Measurements from ENCODE around the gene ID3. TPM values are rescaled to one million over a fixed set of nuclear protein-coding genes. Genes with fewer than 3 reads are reported as not detected.

The ID3 gene
- total RNA-seq, 1 experiment from 2014 or later, result 400 TPM

GRCh38 chr1:23565776-23566175, 6.5 kb upstream of the ID3 start:
- Histone ChIP-seq H3K27me3 (replicated peaks) (no peaks in the 10 kb centered on the region), H3K27ac (no peak overlapping the region), H3K36me3 (no peaks in the 10 kb centered on the region), H3K9me3 (replicated peaks) (no peaks in the 10 kb centered on the region), H3K4me3 (no peak overlapping the region), H3K4me1 (replicated peaks) (peaks cover 56% of the 10 kb centered on the region)
- DNase-seq (ENCODE audit: low read depth in 1 of 2, low spot score in 2 of 2), result no peak

GRCh38 chr1:23564529-23565122, 5.3 kb upstream of the ID3 start:
- H3K4me1 ChIP-seq (replicated peaks), result peaks cover 68% of the 10 kb centered on the region
- no peaks in the 10 kb centered on the region for H3K27me3 ChIP-seq (replicated peaks)
- no peaks in the 10 kb centered on the region for H3K36me3 ChIP-seq
- no peak overlapping the region; the same call in 1 of the 2 replicates for H3K27ac ChIP-seq
- H3K4me3 ChIP-seq, result no peak overlapping the region
- DNase-seq (ENCODE audit: low read depth in 1 of 2, low spot score in 2 of 2), result no peak
- H3K9me3 ChIP-seq (replicated peaks), result no peaks in the 10 kb centered on the region

- H3K4me3 ChIP-seq, result no peak overlapping the region
- H3K27ac ChIP-seq, result peak overlapping the region; percentile 97; the same call in 1 of the 2 replicates
- H3K9me3 ChIP-seq (replicated peaks), result no peaks in the 10 kb centered on the region
- peaks cover 61% of the 10 kb centered on the region for H3K4me1 ChIP-seq (replicated peaks)
- H3K27me3 ChIP-seq (replicated peaks), result no peaks in the 10 kb centered on the region
- DNase-seq (ENCODE audit: low read depth in 1 of 2, low spot score in 2 of 2), result no peak
- H3K36me3 ChIP-seq, result peaks cover 4% of the 10 kb centered on the region
Observed at GRCh38 chr1:23563755-23564374, 4.6 kb upstream of the ID3 start.

- no peak for DNase-seq (ENCODE audit: low read depth in 1 of 2, low spot score in 2 of 2)
- H3K27ac ChIP-seq, result peak overlapping the region; percentile 97
- no peak overlapping the region for H3K4me3 ChIP-seq
- H3K4me1 ChIP-seq (replicated peaks), result peaks cover 54% of the 10 kb centered on the region
- no peaks in the 10 kb centered on the region for H3K9me3 ChIP-seq (replicated peaks)
- H3K36me3 ChIP-seq, result peaks cover 13% of the 10 kb centered on the region
- no peaks in the 10 kb centered on the region for H3K27me3 ChIP-seq (replicated peaks)
Observed at GRCh38 chr1:23563003-23563402, 3.7 kb upstream of the ID3 start.

- Histone ChIP-seq H3K36me3 (peaks cover 20% of the 10 kb centered on the region), H3K9me3 (replicated peaks) (no peaks in the 10 kb centered on the region), H3K27me3 (replicated peaks) (no peaks in the 10 kb centered on the region), H3K4me3 (no peak overlapping the region), H3K27ac (peak overlapping the region; percentile 97), H3K4me1 (replicated peaks) (peaks cover 52% of the 10 kb centered on the region)
- DNase-seq (ENCODE audit: low read depth in 1 of 2, low spot score in 2 of 2), result peak; percentile 99 to 100
Observed at GRCh38 chr1:23562137-23562876, 3.0 kb upstream of the ID3 start.

- Histone ChIP-seq H3K4me1 (replicated peaks) (peaks cover 57% of the 10 kb centered on the region), H3K27ac (peak overlapping the region; percentile 97), H3K36me3 (peaks cover 25% of the 10 kb centered on the region), H3K27me3 (replicated peaks) (no peaks in the 10 kb centered on the region), H3K9me3 (replicated peaks) (no peaks in the 10 kb centered on the region), H3K4me3 (no peak overlapping the region)
- no peak for DNase-seq (ENCODE audit: low read depth in 1 of 2, low spot score in 2 of 2)
Observed at GRCh38 chr1:23561813-23562100, 2.5 kb upstream of the ID3 start.

- H3K4me3 ChIP-seq, result no peak overlapping the region
- peak overlapping the region; percentile 97 for H3K27ac ChIP-seq
- DNase-seq (ENCODE audit: low read depth in 1 of 2, low spot score in 2 of 2), result peak in 1 of 2 experiments; percentile 31
- peaks cover 30% of the 10 kb centered on the region for H3K36me3 ChIP-seq
- H3K27me3 ChIP-seq (replicated peaks), result no peaks in the 10 kb centered on the region
- peaks cover 62% of the 10 kb centered on the region for H3K4me1 ChIP-seq (replicated peaks)
- H3K9me3 ChIP-seq (replicated peaks), result no peaks in the 10 kb centered on the region
Observed at GRCh38 chr1:23561076-23561812, 1.9 kb upstream of the ID3 start.

- peaks cover 30% of the 10 kb centered on the region for H3K36me3 ChIP-seq
- peak overlapping the region; percentile 68 for H3K4me3 ChIP-seq
- peaks cover 73% of the 10 kb centered on the region for H3K4me1 ChIP-seq (replicated peaks)
- DNase-seq (ENCODE audit: low read depth in 1 of 2, low spot score in 2 of 2), result peak in 1 of 2 experiments; percentile 68
- H3K9me3 ChIP-seq (replicated peaks), result no peaks in the 10 kb centered on the region
- H3K27me3 ChIP-seq (replicated peaks), result no peaks in the 10 kb centered on the region
- H3K27ac ChIP-seq, result peak overlapping the region; percentile 97
Observed at GRCh38 chr1:23559985-23560741, 862 bp upstream of the ID3 start.

- H3K27ac ChIP-seq, result peak overlapping the region; percentile 97
- H3K36me3 ChIP-seq, result peaks cover 30% of the 10 kb centered on the region
- no peak for DNase-seq (ENCODE audit: low read depth in 1 of 2, low spot score in 2 of 2)
- H3K27me3 ChIP-seq (replicated peaks), result no peaks in the 10 kb centered on the region
- H3K9me3 ChIP-seq (replicated peaks), result no peaks in the 10 kb centered on the region
- peaks cover 76% of the 10 kb centered on the region for H3K4me1 ChIP-seq (replicated peaks)
- H3K4me3 ChIP-seq, result peak overlapping the region; percentile 68
Observed at GRCh38 chr1:23558872-23559135, 497 bp downstream of the ID3 start.

- Histone ChIP-seq H3K4me3 (peak overlapping the region; percentile 68), H3K4me1 (replicated peaks) (peaks cover 76% of the 10 kb centered on the region)
- DNase-seq (ENCODE audit: low read depth in 1 of 2, low spot score in 2 of 2), result peak; percentile 87 to 90
Observed at GRCh38 chr1:23558140-23558871, 995 bp downstream of the ID3 start.

GRCh38 chr1:23557471-23558124, 1.7 kb downstream of the ID3 start:
- H3K27ac ChIP-seq, result peak overlapping the region; percentile 97
- H3K4me3 ChIP-seq, result peak overlapping the region; percentile 68
- DNase-seq (ENCODE audit: low read depth in 1 of 2, low spot score in 2 of 2), result no peak
- H3K4me1 ChIP-seq (replicated peaks), result peaks cover 72% of the 10 kb centered on the region
- H3K27me3 ChIP-seq (replicated peaks), result no peaks in the 10 kb centered on the region
- H3K36me3 ChIP-seq, result peaks cover 30% of the 10 kb centered on the region
- H3K9me3 ChIP-seq (replicated peaks), result no peaks in the 10 kb centered on the region

More at GRCh38 chr1:23558140-23558871, 995 bp downstream of the ID3 start:
- H3K36me3 ChIP-seq, result peaks cover 30% of the 10 kb centered on the region
- no peaks in the 10 kb centered on the region for H3K27me3 ChIP-seq (replicated peaks)
- H3K27ac ChIP-seq, result peak overlapping the region; percentile 97
- no peaks in the 10 kb centered on the region for H3K9me3 ChIP-seq (replicated peaks)

GRCh38 chr1:23556635-23557470, 2.4 kb downstream of the ID3 start:
- no peaks in the 10 kb centered on the region for H3K9me3 ChIP-seq (replicated peaks)
- peak in 1 of 2 experiments; percentile 82 for DNase-seq (ENCODE audit: low read depth in 1 of 2, low spot score in 2 of 2)
- H3K4me1 ChIP-seq (replicated peaks), result peaks cover 69% of the 10 kb centered on the region
- H3K27ac ChIP-seq, result peak overlapping the region; percentile 97
- no peaks in the 10 kb centered on the region for H3K27me3 ChIP-seq (replicated peaks)
- peak overlapping the region; percentile 68 for H3K4me3 ChIP-seq
- peaks cover 30% of the 10 kb centered on the region for H3K36me3 ChIP-seq
